ENCODE results near the gene TAGLN3.

GRCh38 chr3:112003321-112004080 is 4.8 kb downstream of the TAGLN3 start:
- no peak for TF ChIP-seq POLR2A (IDR thresholded peaks at IDR 0.05; ENCODE audit: low read depth, low read length)
- no peak for TF ChIP-seq POLR2AphosphoS5 (IDR thresholded peaks at IDR 0.05; ENCODE audit: insufficient read depth, low read depth, low read length)
- no peak for TF ChIP-seq EZH2 (IDR thresholded peaks at IDR 0.05; ENCODE audit: borderline replicate concordance, low read depth, low read length, severe bottlenecking)
- no peak for TF ChIP-seq CTCF (IDR thresholded peaks at IDR 0.05; ENCODE audit: extremely low read depth in 1 of 2, insufficient read depth in 1 of 2, low read depth in 1 of 2, low read length in 2 of 2)

Data from endothelial cell of umbilical vein (primary cell).